Measurements from ENCODE around the gene CACNA2D2. TPM values are rescaled to one million over a fixed set of nuclear protein-coding genes. Genes with fewer than 3 reads are reported as not detected.

CACNA2D2 gene
- total and polyA plus RNA-seq, 2 of the 8 experiments (the other 6 are each of a cell fraction or from before 2014, with no cell fraction given) = 14.1 to 25.0 TPM

GRCh38 chr3:50324351-50325112 lies 178.9 kb downstream of the CACNA2D2 start (continued):
- TF ChIP-seq, protein P1, sequence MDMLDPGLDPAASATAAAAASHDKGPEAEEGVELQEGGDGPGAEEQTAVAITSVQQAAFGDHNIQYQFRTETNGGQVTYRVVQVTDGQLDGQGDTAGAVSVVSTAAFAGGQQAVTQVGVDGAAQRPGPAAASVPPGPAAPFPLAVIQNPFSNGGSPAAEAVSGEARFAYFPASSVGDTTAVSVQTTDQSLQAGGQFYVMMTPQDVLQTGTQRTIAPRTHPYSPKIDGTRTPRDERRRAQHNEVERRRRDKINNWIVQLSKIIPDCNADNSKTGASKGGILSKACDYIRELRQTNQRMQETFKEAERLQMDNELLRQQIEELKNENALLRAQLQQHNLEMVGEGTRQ (IDR thresholded peaks at IDR 0.05; ENCODE audit: low read length) = no peak
- TF ChIP-seq NRF1 (IDR thresholded peaks at IDR 0.05; ENCODE audit: low read depth, low read length) (no peak), CREB1 (IDR thresholded peaks at IDR 0.05) (0 out of 2 replicates have a peak, but pooled peaks have one; percentile 33), SP1 (IDR thresholded peaks at IDR 0.05; ENCODE audit: low read depth, low read length) (no peak), SIN3A (conservative IDR thresholded peaks at IDR 0.05 in 1 of 2, IDR thresholded peaks at IDR 0.05 in 1 of 2; ENCODE audit: low read depth in 1 of 2, low read length in 2 of 2) (peak in 1 of 2 experiments; percentile 58; a peak in 1 of 4 replicates), TAF1 (IDR thresholded peaks at IDR 0.05; ENCODE audit: low read depth, low read length) (no peak), RNF2 (IDR thresholded peaks at IDR 0.05; ENCODE audit: borderline replicate concordance, low read depth, low read length, missing control alignments, poor library complexity, severe bottlenecking) (no peak), SRF (IDR thresholded peaks at IDR 0.05; ENCODE audit: low read depth, low read length) (no peak), ZNF274 (IDR thresholded peaks at IDR 0.05; ENCODE audit: borderline replicate concordance, extremely low read depth, low read length) (no peak), YY1 (IDR thresholded peaks at IDR 0.05; ENCODE audit: low read depth, low read length) (no peak)
- TF ChIP-seq, protein P2, sequence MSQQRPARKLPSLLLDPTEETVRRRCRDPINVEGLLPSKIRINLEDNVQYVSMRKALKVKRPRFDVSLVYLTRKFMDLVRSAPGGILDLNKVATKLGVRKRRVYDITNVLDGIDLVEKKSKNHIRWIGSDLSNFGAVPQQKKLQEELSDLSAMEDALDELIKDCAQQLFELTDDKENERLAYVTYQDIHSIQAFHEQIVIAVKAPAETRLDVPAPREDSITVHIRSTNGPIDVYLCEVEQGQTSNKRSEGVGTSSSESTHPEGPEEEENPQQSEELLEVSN (IDR thresholded peaks at IDR 0.05) = no peak

Data from H1 (cell line).